Measurements from ENCODE around the gene CROCC2.

The CROCC2 gene

DNA sequence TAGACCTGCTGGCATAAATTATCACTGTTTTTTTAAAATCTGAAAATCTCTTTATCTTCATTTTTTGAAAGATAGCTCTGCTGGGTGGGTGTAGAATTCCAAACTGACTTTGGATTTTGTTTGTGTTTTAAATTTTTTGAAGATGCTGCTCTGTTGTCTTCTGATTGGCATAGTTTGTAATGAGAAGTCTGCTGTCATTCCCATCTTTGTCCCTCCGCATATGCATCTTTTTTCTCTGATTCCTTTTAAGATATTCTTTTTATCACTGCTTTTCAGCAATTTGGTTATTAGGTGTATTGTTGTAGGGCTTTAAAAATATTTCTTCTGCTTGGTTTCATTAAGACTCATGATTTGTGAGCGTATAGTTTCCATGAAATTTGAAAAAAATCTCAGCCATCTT lies 99.4 kb downstream of the CROCC2 start:
- no peaks in the 10 kb centered on the region for H3F3A ChIP-seq (ENCODE audit: insufficient read depth)
- H3K9me2 ChIP-seq (replicated peaks; ENCODE audit: insufficient read depth, low read length), result no peaks in the 10 kb centered on the region
- no peak overlapping the region for H3K9ac ChIP-seq (ENCODE audit: low read length)
- H4K20me1 ChIP-seq (ENCODE audit: low read depth, low read length), result no peaks in the 10 kb centered on the region
- no peaks in the 10 kb centered on the region for H3K27me3 ChIP-seq (ENCODE audit: low read length)
- H3K79me2 ChIP-seq (ENCODE audit: insufficient read depth, low read length), result no peaks in the 10 kb centered on the region
- H2AFZ ChIP-seq (ENCODE audit: low read depth, low read length, severe bottlenecking), result no peak overlapping the region
- no peak overlapping the region for H3K4me3 ChIP-seq (ENCODE audit: insufficient read depth, low read length, poor library complexity, severe bottlenecking)
- no peaks in the 10 kb centered on the region for H3K36me3 ChIP-seq (ENCODE audit: low read length)
- H3K27ac ChIP-seq (ENCODE audit: low read depth, low read length), result no peak overlapping the region
- peaks cover 12% of the 10 kb centered on the region; the same call in 1 of the 2 replicates for H3K9me3 ChIP-seq (ENCODE audit: insufficient read depth, low read length)
- no peak overlapping the region for H3K4me2 ChIP-seq (ENCODE audit: low read depth, low read length, poor library complexity, severe bottlenecking)
- no peak for TF ChIP-seq EZH2phosphoT487 (conservative IDR thresholded peaks at IDR 0.05; ENCODE audit: low read length)
- TF ChIP-seq, protein P1, sequence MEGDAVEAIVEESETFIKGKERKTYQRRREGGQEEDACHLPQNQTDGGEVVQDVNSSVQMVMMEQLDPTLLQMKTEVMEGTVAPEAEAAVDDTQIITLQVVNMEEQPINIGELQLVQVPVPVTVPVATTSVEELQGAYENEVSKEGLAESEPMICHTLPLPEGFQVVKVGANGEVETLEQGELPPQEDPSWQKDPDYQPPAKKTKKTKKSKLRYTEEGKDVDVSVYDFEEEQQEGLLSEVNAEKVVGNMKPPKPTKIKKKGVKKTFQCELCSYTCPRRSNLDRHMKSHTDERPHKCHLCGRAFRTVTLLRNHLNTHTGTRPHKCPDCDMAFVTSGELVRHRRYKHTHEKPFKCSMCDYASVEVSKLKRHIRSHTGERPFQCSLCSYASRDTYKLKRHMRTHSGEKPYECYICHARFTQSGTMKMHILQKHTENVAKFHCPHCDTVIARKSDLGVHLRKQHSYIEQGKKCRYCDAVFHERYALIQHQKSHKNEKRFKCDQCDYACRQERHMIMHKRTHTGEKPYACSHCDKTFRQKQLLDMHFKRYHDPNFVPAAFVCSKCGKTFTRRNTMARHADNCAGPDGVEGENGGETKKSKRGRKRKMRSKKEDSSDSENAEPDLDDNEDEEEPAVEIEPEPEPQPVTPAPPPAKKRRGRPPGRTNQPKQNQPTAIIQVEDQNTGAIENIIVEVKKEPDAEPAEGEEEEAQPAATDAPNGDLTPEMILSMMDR (IDR thresholded peaks at IDR 0.05; ENCODE audit: insufficient read depth, low read length, poor library complexity, severe bottlenecking), result no peak

DNA sequence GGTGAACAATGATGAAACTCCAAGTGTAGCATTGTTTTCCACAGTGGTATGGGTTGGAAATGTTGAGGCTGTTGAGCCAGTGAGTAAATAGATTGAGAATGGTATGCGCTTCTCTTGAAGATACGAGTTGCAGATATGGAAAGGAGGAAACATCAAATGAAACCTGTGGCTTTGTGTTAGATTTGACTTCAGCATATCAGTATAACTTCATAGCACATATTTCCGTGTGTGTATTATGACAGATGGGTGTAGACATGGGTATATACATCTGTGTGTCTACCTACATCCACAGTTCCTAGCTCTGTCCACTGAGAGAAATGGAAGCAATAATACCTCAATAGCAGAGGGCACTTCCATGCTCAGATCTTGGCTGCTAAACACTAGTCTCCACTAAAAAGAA lies 100.3 kb downstream of the CROCC2 start:
- TF ChIP-seq EZH2phosphoT487 (conservative IDR thresholded peaks at IDR 0.05; ENCODE audit: low read length), result no peak
- TF ChIP-seq, protein P1 (IDR thresholded peaks at IDR 0.05; ENCODE audit: insufficient read depth, low read length, poor library complexity, severe bottlenecking), result no peak
- H3K36me3 ChIP-seq (ENCODE audit: low read length), result no peaks in the 10 kb centered on the region
- no peak overlapping the region for H3K4me3 ChIP-seq (ENCODE audit: insufficient read depth, low read length, poor library complexity, severe bottlenecking)
- no peaks in the 10 kb centered on the region for H3K27me3 ChIP-seq (ENCODE audit: low read length)
- H3K79me2 ChIP-seq (ENCODE audit: insufficient read depth, low read length), result no peaks in the 10 kb centered on the region
- H3K9ac ChIP-seq (ENCODE audit: low read length), result no peak overlapping the region
- H3K27ac ChIP-seq (ENCODE audit: low read depth, low read length), result no peak overlapping the region
- H4K20me1 ChIP-seq (ENCODE audit: low read depth, low read length), result no peaks in the 10 kb centered on the region
- no peaks in the 10 kb centered on the region for H3F3A ChIP-seq (ENCODE audit: insufficient read depth)
- peaks cover 12% of the 10 kb centered on the region; the same call in 1 of the 2 replicates for H3K9me3 ChIP-seq (ENCODE audit: insufficient read depth, low read length)
- H2AFZ ChIP-seq (ENCODE audit: low read depth, low read length, severe bottlenecking), result no peak overlapping the region
- H3K9me2 ChIP-seq (replicated peaks; ENCODE audit: insufficient read depth, low read length), result no peaks in the 10 kb centered on the region
- no peak overlapping the region for H3K4me2 ChIP-seq (ENCODE audit: low read depth, low read length, poor library complexity, severe bottlenecking)

DNA sequence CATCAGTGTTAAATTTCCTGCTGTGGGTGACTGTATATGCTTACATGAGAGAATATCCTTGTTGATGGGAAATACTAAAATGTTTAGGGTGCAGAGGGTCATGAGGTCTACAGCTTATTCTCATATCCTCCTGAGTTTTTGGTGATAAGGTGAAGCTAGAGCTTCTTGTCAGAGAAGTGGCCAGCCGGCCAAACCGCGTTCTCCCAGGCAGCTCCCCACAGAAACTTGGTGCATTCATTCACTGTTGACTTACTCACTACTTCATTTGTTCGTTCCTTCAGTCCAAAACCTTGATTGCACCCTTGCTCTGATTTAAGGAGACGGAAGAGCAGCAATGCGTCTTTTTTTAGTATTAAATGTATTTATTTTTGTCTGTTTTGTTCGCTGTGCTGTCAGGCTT lies 101.0 kb downstream of the CROCC2 start:
- Histone ChIP-seq H3K9ac (ENCODE audit: low read length) (no peak overlapping the region), H3F3A (ENCODE audit: insufficient read depth) (no peaks in the 10 kb centered on the region), H3K9me2 (replicated peaks; ENCODE audit: insufficient read depth, low read length) (no peaks in the 10 kb centered on the region), H3K4me3 (ENCODE audit: insufficient read depth, low read length, poor library complexity, severe bottlenecking) (no peak overlapping the region), H4K20me1 (ENCODE audit: low read depth, low read length) (no peaks in the 10 kb centered on the region), H3K27me3 (ENCODE audit: low read length) (no peaks in the 10 kb centered on the region), H2AFZ (ENCODE audit: low read depth, low read length, severe bottlenecking) (no peak overlapping the region), H3K27ac (ENCODE audit: low read depth, low read length) (no peak overlapping the region), H3K4me2 (ENCODE audit: low read depth, low read length, poor library complexity, severe bottlenecking) (no peak overlapping the region), H3K9me3 (ENCODE audit: insufficient read depth, low read length) (peaks cover 12% of the 10 kb centered on the region; the same call in 1 of the 2 replicates), H3K36me3 (ENCODE audit: low read length) (no peaks in the 10 kb centered on the region), H3K79me2 (ENCODE audit: insufficient read depth, low read length) (no peaks in the 10 kb centered on the region)
- TF ChIP-seq, protein P1 (IDR thresholded peaks at IDR 0.05; ENCODE audit: insufficient read depth, low read length, poor library complexity, severe bottlenecking), result no peak
- TF ChIP-seq EZH2phosphoT487 (conservative IDR thresholded peaks at IDR 0.05; ENCODE audit: low read length), result no peak
